ENCODE results near the gene DNAH7.

The DNAH7 gene

DNA sequence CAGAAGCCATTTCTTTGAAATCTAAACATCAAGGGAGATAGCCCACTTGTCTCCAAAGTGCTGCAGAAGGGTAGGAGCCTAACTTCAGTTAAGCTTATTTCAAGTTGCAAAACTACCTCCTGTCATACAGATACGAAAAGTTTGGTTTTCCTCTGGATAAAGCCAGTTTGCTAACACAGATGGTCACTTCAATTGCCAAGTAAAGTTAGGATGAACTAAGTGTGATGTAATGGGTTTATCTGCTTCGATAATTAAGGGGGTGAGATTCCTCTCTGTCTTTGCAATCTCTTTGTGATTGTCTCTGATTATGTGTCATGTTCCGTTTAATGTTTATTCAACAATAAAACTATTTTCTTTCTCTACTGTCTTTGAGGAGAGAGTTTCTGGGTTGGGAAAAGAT lies 255.2 kb downstream of the DNAH7 start:
- DNase-seq (ENCODE audit: low read depth in 2 of 2, low spot score in 1 of 2) = no peak

DNA sequence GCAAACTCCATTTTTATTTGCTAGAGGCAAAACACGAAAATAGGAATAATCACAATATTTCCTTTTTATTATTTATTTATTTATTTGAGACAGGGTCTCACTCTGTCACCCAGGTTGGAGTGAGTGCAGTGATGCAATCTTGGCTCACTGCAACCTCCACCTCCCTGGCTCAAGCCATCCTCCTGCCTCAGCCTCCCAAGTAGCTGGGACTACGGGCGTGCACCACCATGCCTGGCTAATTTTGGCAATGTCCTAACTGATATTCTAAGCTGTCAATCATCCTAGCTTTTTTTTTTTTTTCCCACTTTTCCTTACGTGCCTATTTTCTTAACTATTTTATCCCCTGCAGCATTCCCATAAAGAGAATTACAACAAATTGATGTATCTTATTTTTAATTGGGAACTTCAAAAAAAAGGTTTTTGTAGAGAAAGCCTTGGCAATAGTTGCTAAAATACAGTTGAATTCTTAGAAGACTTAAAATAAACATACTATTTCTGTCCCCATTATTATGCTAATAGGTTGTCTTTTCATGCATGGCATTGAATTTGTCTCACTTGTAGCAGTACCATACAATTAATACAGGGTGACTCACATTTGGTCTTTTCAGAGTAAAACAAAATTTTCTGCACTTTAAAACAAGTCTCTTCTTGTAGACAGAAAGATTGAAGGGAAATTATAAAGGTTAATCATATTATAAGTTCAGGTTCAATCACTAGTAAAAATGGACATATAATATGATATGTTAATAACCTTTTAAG lies 258.1 kb downstream of the DNAH7 start:
- DNase-seq (ENCODE audit: low read depth in 2 of 2, low spot score in 1 of 2) = no peak

DNA sequence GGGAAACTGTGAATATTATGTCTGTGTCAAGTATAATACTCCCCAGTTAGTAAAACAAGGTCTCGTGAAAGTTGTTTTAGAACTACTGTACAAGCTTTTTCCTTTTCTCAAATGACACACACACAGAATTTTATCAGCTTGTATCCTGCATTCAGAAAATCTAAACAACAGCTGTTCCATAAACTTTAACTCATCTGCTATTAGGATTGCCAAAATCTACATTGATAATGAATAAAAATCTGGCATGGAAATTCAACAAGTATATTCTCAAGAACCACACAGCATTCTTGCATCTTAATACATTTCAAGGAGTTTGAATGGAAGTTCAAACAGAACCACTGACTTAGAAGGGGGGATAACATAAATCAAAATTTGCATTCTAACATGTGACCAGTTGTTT lies 260.4 kb downstream of the DNAH7 start:
- no peak for DNase-seq (ENCODE audit: low read depth in 2 of 2, low spot score in 1 of 2)

DNA sequence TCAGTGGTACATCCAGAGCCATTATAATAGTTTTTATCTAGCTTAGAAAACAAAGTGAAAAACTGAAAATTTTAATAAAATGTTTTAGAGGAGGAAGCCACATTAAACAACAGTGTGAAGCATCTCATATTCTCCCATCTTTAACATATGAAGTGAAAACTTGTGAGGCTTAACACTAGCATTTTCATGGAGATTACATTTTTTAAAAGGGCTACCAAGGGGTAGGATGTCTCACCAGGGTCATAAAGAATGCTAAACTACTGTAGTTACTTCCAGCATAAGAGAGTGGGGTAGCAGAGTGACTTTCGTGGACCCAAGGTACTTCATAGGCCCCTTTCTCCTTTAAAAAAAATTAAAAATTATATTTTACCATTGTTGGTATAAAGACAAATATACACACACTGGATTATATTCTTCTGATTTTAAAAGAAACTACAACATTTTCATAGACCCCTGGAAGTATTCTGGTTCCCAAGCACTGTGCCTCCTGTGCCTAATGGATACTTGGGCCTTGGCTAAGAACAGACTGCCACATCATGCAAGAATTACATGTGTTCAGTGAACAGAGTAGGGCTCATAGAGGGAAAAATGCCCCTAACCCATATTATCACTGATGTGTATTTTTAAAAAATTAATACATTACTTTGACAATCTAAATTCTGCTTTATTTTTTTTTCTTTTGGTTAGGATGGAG lies 263.2 kb downstream of the DNAH7 start:
- no peak for DNase-seq (ENCODE audit: low read depth in 2 of 2, low spot score in 1 of 2)

DNA sequence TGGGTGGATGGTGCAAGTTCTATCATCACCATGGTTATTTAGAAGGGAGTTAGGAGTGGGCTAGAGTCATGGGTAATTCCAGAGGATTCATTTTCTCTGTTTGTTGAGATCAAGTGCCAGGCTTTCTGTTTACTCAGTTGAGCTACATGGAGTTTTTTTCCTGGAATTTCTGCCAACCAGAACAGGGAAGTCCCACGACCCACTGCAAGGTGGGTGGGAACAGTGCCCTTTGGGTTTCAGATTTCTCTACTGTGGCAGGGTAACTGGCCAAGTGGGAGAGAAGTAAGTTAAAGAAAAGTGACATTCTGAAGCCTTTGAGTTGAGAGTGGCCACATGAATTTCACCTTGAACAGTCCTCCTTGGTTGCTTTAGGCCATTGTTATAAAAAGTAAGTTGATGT lies 272.8 kb downstream of the DNAH7 start:
- DNase-seq (ENCODE audit: low read depth in 2 of 2, low spot score in 1 of 2) = no peak

DNA sequence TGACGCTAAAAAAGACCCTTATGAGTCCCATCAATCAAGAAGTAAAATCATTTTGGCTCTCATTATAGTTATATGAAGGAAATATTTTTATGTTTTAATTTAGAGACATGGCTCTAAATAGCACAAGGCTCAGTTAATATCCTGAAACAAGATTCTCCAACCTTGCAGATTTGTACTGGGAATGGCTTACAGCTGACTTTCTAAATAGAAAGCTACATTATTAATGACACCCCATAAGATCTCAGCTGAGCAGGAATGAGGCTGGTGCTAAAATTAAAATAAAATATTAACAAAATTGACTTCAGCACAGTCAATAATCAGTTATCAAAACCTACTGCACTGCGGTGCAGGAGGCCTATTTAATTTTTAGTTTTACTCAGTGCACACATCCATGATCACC lies 274.8 kb downstream of the DNAH7 start:
- DNase-seq (ENCODE audit: low read depth in 2 of 2, low spot score in 1 of 2) = no peak

DNA sequence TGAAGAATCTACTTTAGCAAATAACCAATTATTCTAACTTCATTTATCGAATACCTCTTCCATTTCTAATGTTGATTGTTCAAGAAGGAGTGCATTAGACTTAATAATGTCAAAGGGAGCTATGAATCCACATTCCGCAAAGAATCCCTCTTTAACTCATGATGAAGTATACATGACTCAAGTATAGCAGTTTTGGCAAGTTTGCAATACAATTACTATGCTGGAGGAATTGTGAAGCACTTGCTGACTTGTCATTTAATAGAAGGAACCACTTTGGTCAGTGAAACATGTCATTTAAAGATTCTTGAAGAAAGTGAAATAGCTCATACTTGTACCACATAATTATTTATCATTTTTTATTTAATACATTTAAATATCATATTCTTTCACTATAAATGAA lies 286.5 kb downstream of the DNAH7 start:
- no peak for DNase-seq (ENCODE audit: low read depth in 2 of 2, low spot score in 1 of 2)

DNA sequence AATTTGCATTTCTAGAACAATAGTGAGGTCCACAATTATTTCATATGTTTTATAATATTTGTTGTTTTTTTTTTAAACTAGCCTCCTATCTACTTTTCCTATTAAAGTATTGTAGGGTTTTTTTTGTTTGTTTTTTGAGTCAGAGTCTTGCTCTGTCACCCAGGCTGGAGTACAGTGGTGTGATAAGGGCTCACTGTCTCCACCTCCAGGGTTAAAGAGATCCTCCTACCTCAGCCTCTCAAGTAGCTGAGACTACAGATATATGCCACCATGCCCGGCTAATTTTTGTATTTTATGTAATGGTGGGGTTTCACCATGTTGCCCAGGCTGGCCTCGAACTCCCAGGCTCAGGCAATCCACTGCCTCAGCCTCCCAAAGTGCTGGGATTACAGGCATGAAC lies 289.1 kb downstream of the DNAH7 start:
- no peak for DNase-seq (ENCODE audit: low read depth in 2 of 2, low spot score in 1 of 2)

DNA sequence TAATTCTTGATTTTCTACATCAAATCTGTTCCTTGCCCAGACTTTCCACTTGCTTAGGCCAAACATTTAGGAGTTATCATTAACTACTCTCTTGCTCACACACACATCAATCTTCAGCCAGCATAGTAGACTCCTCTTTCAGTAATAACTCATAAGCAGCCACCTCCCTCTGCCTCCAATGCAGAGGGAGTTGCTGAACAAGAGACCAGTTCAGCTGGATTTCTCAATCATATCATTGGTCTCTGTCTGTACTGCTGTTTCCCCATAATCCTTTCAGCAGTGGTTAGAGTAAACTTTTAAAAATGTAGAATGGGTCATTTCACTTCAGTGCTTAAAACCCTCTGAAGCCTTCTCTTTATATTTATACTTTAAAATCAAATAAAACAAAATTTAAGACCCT lies 298.7 kb downstream of the DNAH7 start:
- DNase-seq (ENCODE audit: low read depth in 2 of 2, low spot score in 1 of 2) = no peak

DNA sequence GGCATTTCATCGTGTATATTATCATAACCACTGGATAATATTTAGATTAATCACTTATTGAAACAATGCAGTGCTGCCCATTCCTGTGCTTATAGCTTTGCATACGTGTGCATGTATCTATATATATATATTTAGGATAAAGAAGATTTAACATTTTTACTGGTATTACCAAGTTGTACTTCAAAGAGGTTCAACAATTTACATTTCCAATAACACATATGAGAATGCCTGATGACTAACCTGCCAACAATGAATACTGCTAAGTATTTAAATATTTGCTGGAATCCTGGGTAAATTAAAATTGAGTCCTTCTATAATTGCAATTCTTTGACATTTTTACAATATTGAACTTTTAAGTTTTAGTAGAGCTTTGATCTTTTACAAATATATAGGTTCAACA lies 300.2 kb downstream of the DNAH7 start:
- no peak for DNase-seq (ENCODE audit: low read depth in 2 of 2, low spot score in 1 of 2)

DNA sequence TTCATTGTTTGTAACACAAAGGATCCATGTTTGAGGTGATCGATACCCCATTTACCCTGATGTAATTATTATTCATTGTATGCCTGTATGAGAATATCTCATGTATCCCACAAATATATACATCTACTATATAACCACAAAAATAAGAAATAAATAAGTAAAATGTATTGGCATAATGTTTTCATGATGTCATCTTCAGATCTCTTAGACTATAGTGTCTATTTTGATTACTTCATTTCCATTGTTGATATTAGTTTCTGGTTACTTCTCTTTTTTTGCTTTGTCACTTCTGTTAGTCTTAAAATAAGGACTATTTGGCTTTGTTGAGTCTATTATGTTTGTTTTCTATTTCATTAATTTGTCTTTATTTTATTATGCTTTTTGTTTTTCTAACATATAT lies 301.9 kb downstream of the DNAH7 start:
- no peak for DNase-seq (ENCODE audit: low read depth in 2 of 2, low spot score in 1 of 2)

DNA sequence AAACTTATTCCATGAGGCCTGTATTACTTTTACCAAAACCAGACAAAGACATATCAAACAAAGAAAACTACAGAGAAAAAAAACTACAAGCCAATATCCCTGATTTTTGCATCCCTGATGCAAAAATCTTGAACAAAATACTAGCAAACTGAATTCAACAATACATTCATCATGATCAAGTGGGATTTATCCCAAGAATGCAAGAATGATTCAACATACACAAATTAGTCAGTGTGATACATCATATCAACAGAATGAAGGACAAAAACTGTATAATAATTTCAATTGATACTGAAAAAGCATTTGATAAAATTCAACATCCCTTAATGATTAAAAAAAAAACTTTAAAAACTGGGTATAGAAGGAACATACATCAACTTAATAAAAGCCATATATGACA lies 304.8 kb downstream of the DNAH7 start:
- DNase-seq (ENCODE audit: low read depth in 2 of 2, low spot score in 1 of 2) = no peak

DNA sequence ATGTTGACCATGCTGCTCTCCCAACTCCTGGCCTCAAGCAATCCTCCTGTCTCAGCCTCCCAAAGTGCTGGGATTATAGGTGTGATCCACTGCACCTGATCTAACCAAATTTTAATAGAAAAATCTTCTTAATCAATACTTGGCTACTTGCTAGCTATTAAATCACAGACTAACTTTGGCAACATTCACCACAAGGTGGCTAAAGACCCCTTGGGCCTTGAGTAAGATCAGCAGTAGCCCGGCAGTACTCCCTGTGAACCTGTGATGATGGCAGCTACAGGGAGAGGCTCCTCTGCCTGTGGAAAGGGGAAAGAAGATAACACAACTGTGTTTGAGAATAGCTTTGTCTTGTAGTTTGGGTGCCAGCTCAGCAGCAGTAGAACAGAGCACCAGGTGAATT lies 308.8 kb downstream of the DNAH7 start:
- DNase-seq (ENCODE audit: low read depth in 2 of 2, low spot score in 1 of 2) = no peak

DNA sequence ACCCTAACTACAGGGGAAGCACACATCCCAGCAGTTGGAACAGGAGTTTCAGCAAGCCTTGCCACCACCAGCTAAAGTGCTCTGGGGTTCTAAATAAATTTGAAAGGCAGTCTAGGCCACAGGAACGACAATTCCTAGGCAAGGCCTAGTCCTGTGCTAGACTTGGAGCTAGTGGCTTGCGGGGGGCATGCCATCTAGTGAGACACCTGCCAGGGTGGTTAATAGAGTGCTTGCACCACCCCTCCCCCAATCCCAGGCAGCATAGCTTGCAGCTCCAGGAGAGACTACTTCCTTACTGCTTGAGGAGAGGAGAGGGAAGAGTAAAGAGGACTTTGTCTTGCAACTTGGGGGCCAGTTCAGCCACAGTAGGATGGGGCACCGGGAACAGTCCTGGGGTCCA lies 309.8 kb downstream of the DNAH7 start:
- DNase-seq (ENCODE audit: low read depth in 2 of 2, low spot score in 1 of 2) = no peak

DNA sequence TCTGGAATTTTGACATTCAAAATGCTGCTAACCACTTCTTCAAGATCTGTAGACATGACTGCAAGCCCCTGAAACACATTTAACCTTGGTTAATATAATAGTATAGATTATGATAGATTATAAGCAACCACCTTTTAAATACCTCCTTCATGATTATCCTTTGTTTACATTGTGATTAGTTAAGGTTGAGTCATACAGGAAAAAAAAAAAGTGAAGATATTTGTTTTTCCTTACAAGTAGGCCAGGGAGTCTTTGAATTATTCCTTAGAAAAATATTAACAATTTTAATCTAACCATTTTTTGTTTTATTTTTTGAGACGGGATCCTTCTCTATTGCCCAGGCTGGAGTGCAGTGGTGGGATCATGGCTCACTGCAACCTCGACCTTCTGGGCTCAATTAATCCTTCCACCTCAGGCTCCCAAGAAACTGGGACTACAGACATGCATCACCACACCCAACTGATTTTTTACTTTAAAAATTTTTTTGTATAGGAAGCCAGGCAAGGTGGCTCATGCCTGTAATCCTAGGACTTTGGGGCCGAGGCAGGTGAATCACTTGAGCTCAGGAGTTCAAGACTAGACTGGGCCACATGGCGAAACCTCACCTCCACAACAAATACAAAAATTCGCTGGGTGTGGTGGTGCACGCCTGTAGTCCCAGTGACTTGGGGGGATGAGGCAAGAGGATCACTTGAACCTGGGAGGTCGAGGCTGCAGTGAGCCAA lies 312.3 kb downstream of the DNAH7 start:
- DNase-seq (ENCODE audit: low read depth in 2 of 2, low spot score in 1 of 2) = no peak

DNA sequence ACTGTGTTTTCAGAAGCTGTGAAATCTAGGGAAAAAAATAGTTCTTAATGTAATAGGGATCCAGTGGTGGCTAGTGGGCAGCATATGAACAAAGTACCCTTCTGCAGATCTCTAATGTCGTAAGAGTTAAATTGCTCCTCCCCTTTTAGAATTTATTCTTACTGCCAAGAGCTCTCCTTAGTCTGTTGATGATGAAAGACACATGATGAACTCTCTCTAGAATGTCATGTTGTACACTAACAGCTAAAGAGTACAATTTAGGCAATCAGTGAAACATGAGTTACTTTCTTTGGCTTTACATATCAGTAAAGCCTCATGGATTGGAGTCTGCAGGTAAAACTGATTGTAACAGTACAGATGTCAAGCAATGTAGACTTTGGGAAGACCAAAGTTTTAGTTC lies 327.4 kb downstream of the DNAH7 start:
- no peak for DNase-seq (ENCODE audit: low read depth in 2 of 2, low spot score in 1 of 2)

DNA sequence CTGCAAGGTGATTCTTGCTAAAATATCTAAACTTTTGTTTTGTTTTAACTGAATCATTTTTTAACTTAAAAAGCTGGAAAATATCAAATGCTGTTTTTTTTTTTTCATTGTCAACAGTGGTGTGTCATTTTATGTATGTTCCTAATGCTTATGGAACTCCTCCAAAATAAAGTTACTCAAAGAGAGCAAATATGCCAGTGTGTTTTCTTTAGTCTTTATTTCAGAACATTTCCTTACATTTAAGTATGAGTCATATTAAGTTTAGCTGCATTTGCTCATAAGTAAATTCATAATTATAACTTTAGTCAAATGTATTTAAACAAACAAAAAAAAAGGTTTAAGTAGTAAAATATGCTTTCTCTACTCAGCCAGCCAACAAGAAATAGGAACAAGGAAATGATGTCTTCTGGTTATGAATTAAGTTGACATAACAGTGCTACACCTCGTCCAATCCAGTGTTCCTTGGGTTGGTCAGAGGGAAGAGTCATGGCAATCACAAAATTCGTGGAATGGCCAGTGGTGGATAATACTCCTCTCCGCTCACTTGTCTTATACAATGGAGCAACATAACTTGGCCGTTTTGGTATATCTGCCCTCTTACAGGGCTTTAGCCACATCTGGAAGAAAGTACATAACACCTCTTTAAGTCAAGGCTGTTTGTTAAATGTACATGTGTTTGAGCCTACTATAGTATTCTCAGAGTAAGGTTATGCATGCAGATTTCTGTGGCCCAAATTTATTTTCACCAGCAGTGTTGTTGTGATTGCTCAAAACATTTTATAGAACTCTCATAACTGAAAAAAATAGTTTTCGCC lies 330.9 kb downstream of the DNAH7 start:
- DNase-seq (ENCODE audit: low read depth in 2 of 2, low spot score in 1 of 2) = no peak

DNA sequence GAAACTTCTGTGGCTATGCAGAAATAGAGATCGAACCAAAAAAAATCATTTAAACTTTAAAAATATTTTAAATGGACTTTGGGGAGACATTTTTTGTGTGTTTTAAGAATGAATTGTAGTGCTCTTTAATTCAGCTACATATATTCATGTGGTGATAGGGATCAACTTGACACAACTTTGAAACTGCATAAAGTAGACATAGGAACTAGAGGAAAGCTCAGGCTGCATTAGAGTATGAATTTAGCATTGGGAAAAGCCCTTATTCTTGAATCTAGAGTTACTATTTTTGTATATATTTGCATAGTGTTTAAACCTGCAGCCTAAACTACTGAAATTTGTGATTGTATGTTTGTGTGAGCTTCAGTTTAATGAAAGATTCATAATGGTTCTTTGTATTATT lies 333.3 kb downstream of the DNAH7 start:
- DNase-seq (ENCODE audit: low read depth in 2 of 2, low spot score in 1 of 2) = no peak

DNA sequence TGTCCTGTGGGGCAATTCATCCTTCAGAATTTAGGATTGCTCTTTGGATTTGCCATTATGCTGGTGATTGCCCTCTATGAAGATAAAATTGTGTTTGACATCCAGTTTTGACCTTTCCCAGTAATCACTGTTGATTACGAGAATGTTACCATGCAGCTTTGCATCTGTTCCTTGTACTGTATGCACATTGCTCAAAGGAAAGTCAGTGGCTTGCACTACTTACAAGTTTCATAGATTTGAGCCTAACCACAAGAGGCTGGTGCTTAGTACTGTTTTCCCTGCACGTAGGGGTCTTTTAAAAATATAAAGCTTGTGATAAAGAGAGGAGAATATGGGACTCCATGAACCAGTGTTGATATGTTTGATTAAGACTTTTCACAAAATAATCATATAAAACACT lies 333.7 kb downstream of the DNAH7 start:
- DNase-seq (ENCODE audit: low read depth in 2 of 2, low spot score in 1 of 2) = no peak

DNA sequence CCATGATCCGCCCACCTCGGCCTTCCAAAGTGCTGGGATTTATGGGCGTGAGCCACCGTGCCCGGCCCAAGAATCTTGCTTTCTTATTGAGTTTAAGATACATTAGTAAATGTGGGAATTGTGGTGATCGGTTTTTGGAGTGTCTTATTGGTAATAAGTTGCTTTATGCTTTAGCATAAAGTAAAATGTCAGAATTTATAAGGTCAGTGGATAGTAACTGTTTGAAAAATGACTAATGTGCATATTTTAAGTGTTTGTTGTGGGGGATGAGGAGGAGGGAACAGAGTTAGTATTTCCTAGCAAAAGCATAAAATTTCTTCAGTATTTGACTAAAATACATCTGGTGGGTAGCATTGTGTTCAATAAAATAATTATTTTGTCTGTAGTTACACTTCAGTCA lies 334.2 kb downstream of the DNAH7 start:
- DNase-seq (ENCODE audit: low read depth in 2 of 2, low spot score in 1 of 2) = no peak

DNA sequence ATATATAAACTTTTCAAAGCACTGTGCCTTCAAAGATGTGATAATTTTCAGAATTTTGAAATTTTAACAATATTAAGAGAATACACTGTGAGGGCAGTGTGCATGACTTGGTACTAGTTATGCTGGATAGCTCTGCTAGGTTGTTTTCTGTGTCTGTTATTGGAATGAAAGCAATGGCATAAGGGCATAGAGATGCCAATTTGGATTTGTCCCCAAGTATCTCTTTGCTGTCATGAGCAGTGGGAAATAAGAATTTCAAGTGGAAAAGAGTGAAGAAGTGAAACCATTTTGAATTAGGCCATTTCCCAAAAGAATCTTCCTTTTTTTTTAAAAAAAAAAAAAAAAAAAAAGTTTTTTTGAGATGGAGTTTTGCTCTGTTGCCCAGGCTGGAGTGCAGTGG lies 334.8 kb downstream of the DNAH7 start:
- no peak for DNase-seq (ENCODE audit: low read depth in 2 of 2, low spot score in 1 of 2)

DNA sequence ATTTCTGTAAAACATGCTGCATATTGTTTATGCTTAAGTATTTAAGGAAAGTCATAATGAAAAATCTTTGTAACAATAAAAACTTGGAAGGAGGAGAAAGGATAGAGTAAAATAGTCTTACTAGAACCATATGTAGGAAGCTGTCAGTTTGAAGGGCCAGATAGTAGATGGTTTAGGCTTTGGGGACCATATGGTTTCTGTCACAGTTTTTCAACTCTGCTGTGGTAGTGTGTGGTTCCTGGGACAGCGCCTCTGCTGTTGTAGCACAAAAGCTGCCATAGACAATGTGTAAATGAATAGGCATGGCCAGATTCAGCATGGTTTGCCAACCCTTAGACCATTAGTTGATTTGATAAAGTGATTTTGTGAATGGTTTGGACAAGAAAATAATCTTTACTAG lies 336.1 kb downstream of the DNAH7 start:
- DNase-seq (ENCODE audit: low read depth in 2 of 2, low spot score in 1 of 2) = no peak

Measured in stimulated activated CD8-positive, alpha-beta memory T cell treated with anti-CD3 and anti-CD28 coated beads, Interleukin-4, amount 100 ng/mL, for 4 hours (primary cell).